ENCODE measurements around the gene FRAS1.
"Not testable (repeated sequence)": the region's sequence is repeated elsewhere in the genome, so short reads cannot be mapped to it uniquely, and the experiment has no call there.

The FRAS1 gene

DNA sequence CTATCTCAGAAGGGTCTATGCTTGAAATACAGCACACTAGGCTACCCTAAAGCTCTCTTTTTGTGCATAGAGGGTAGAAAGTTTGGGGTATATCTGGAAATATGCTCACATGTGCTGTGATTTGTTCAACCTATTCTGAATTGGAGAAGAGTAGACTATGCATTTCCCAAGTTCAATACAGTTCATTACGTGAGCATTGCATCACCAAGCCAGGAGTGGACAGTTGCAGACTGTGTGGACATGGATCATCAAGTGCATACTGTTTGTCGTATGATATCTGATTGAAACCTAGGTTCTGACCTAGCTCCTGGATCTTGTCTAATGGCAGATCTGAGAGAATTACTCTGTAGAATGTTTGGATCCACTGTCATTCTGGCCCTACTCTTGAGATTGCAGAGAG lies 161.1 kb downstream of the FRAS1 start:
- DNase-seq: no peak

DNA sequence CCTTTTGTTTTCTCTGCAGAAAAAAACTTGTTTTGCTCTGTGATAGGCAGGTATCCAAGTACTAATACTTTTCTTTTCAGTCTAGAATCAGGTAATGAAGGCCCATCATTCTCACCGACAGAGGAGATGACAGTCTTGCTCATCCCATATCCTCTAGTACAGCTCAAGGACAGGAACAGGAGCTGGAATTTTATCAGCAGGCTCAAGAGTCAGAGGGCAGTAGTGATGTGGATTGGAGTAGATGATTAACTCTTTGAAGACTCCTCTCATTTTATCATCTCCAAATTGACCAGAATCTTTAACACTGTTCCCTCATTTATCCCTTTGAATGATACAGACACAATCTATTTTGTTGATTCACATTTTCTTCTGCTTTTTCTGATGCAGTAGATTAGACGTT lies 162.7 kb downstream of the FRAS1 start:
- no peak for DNase-seq

DNA sequence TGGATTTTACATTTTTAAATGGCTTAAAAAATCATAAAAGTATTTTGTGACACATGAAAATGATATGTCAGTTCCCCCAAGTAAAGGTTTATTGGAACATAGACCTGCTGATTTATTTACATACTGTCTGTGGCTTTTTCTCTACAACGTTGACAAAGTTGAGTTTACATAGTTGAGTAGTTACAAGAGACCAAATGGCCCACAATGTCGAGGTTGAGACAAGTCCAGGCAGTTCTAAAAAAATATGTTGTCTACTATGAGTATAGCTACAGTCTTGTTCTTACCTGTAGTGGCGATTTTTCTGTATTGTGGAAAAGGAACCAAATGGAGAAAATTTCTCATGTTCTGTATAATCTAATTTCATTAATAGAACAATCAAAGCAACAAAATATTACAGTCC lies 163.2 kb downstream of the FRAS1 start:
- DNase-seq: no peak

DNA sequence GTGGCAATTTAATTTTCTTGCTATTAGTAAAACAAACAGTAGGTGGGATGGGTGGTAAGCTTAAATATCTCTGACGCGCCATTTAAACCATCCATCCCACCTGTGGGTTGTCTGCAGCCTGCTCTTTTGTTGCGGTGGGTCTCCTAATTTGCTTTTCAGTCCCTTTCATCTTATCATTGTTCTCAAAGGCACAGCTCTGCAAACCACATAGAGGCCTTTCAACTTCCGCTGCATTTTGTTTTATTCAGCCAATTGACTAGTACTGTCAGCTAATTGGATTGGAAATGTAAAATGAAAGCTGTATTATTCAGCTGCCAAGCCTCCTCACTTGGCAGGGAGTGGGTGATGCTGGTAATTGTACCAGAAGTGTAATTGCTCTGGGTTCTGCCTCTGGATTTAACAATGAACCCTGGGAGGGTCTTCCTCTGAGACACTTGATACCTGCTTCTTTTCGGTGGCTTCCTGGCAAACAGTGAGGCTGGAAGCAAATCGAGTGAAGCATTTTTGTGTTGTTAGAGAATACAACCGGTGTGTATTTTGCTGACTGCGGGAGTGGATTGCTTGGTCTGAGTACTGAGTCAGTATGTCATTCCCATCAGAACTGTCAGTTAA lies 165.6 kb downstream of the FRAS1 start:
- no peak for DNase-seq

DNA sequence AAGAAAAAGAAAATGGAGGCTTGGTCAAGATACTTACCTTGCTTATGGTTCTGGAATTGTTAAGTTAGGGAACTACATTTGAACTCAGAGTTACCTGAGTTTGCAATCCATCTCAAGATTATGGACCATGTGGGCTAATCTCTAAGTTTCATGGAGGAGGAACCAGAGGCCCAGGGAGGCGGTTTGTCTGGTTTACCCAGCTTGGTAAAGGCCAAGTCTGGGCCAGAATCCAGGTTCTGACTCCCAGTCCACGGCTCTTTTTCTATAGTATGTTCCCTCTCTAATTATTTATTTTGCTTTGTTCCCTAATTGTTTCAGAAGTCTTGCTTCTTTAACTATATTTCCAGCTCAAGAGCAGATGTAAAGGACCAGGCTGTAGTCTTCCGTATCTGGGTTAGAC lies 168.1 kb downstream of the FRAS1 start:
- DNase-seq: no peak

DNA sequence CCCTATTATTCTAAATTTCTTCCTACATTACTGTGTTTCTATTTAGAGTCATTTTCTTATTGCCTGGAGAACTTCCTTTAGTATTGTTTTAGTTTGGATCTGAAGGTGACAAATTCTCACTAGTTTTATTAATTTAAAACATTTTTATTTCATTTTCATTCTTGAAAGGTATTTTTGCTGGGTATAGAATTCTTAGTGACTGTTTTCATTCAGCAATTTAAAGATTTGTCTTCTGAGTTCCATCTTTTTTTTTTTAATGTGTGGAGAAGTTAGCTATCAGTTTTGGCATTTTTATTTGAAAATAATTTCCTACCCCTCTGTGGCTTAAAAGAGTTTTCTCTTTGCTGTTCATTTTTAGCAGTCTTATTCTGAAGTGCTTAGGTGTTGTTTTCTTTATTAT lies 169.2 kb downstream of the FRAS1 start:
- DNase-seq: no peak

DNA sequence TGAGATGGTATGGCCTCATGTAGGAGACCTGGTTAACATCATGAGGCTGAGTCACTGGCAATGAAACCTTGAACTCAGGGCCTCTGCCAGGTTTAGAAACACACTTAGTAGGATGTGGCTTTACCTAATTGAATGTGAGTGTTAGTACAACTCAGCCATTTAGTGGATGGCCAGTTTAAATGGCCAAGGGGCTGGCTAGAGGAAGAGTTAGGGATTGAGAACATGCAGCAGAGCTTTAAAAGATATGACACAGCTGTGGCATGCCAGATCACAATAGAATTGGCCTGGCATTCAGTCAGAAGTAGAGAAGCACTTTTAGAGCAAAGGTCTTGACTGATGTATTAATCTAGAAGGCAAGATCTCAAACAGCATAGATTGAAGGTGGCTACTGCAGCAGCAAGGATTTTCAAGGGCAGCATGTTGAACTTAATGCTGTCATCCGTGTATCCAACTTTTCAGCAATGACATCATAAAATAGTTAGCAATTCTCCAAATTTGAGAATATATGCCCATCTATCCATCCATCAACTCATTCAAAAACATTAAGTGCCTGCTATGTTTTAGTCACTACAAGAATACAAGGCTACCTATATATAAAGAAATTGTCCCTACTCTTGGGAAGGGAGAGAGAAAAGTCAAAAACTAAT lies 170.4 kb downstream of the FRAS1 start:
- DNase-seq: no peak

DNA sequence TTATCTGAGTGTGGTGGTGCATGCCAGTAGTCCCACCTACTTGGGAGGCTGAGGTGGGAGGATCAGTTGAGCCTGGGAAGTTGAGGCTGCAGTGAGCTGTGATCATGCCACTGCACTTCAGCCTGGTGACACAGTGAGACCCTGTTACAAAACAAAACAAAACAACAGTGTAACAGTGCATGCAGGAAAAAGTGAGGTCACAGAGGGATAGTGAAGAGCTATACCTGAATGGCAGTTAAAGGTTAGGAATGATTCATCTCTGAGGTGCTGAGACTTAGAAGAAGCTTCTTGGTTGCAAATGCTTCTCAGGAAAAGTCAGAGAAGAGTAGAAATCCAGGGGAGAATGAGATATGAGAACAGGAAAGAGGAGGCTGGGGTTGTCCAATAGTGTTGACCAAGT lies 178.7 kb downstream of the FRAS1 start:
- no peak for DNase-seq

DNA sequence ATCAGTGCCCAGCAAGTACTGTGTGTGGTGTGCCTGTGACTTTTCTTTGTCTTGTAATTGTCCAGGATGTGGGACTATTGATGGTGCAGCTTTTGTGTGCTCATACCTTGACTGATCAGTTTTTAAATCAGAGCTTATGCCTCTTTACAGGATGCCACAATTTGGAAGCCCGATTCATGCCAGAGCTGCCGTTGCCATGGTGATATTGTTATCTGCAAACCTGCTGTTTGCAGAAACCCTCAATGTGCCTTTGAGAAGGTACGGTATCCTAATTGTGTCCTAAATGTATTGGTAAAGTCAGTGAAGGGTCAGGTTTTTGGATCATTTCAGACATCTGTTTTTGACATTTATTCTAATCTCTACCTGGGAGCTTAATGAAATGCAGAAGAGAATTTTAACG lies 180.2 kb downstream of the FRAS1 start:
- no peak for DNase-seq

DNA sequence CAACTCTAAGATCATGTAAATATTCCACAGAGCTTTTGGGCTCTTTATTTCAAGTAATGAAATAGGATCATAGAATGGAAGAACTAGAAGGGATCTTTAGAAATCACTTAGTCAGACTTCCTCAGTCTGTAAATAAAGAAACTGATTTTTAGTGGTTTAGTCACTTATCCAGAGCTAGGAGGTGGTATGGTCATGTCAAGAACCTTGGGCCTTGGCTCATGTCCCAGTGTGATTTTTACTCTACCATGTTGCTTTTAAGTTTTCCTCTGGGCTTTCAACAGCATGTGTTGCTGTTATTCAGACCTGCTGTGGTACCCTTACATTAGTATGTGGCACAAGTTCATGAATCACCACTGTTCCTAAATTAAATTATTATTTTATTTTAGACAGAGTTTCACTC lies 184.9 kb downstream of the FRAS1 start:
- DNase-seq: no peak

DNA sequence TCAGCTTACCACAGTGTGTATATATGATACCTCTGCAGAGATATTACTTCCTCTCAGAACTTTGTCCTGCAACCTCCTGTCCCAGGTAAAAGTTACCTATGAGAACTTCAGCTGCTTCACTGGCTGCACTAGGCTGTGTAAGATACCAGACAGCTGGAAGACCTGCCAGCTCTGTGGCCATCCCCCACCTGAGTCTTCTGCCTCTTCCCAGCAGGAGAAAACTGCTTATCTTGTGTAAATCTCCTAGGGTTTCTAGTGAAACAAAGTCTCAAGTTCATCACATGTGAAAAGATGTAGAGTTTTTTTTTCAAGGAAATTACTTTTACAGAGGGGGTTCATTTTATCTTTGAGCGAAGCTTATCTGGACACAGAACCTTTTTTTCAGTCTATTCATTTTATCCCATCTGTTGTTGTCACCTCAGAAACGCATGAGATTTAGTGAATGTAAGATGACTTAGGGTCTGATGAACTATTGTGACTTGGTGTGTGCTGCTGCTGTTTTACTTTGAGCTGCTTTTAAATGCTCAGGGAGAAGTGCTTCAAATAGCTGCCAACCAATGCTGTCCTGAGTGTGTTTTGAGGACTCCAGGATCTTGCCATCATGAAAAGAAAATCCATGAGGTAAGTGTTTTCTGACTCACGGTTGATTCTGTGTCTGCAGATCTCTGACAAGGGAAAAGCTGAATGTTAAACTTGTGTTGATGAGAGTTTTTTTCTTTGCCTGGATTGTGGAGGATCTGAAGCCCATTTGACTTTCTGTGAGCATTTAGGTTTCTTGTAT lies 187.8 kb downstream of the FRAS1 start:
- DNase-seq: no peak

DNA sequence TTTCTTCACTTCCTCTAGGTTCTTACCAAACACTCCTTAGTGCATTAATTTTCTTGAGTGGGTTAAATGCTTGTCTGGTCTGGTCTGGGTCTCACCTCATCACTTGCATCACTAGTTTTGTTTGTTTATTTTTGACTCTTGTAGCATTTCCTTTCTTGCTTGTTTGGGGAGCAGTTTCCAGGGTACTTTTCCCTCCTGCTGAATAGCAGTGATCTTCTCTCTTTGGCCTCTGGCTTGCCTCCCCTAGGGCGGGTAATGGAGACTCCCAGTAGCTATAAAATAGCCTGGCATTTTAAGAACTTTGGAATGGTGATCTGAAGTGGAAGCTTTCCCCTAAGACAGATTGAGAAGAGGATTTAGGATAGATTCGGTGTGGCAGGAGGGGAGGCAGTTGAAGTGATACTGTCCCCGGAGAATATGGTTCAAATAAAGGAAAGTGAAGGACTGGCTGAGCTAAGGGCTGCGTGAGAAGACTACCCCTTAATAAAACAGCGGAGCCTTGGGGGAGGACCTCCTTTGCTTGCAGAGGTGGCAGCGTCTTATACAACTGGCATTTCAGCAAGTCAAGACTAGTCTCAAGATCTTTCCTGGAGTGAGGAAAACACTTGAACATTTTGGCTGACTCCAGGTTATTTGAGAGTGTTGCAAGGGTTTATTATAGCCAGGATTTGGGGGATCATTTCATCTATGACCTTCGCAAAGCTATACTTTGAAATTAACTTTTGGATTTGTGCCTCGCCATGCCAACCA lies 190.6 kb downstream of the FRAS1 start:
- DNase-seq: no peak

DNA sequence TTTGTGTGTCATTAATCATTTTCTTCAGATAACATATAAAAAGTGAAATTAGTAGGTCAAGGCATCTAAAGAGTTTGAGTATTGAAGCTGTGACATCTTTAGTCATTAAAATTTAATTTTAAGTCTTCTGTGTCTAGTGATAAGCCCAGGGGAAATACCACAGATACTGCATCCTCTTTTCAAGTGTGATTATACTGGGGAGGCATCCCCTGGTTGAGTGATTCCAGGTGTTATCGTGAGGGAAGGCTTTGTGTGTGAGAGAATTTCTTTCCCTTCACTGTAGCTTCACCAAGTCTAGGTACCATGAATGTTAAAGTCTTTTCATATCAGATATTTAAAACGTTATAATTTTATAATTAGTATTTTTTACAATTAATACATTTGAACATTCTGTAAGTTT lies 193.4 kb downstream of the FRAS1 start:
- DNase-seq: no peak

DNA sequence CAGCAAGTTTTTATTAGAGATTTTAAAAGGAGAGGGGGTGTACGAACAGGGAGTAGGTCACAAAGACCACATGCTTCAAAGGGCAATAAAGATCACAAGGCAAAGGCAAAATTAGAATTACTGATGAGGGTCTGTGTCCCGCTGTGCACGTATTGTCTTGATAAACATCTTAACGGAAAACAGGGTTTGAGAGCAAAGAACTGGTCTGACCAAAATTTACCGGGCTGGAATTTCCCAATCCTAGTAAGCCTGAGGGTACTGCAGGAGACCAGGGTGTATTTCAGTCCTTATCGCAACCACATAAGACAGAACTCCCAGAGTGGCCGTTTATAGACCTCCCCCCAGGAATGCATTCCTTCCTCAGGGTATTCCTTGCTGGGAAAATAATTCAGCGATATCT lies 195.7 kb downstream of the FRAS1 start:
- DNase-seq: not testable (repeated sequence)

DNA sequence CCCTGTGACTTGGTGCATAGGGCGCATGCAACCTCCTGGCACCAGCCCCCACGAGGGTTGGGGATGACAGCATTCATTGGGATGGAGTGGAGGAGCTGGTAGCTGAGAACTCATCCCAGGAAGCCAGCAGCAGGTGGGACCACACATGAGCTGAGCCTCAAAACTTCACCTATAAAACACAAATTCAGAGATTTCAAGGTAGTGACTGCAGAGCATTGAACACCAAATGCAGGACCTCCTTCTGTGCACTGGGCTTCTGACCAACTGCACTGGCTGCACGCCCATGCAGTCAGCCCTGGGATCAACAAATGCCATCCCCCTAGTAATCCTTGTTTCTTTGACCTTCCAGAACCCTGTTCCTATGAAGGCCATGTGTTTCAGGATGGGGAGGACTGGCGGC lies 197.8 kb downstream of the FRAS1 start:
- DNase-seq: no peak

DNA sequence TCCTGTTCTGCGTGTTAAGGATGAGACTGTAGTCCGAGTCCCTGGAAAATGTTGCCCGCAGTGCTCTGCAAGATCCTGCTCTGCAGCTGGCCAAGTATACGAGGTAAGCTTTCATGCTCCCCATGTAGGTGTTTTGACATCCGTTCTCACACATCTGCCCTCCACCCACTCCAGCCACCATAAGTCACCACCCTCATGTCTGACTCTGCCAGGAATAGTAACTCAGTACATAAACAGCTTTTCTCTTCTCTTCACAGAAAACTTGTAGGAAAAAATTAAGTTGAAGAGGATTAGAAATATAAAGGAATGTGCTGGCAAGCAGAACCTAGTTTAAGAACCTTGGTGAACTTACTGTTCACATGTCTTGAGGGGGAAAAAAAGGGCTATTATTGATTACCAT lies 207.9 kb downstream of the FRAS1 start:
- no peak for DNase-seq

DNA sequence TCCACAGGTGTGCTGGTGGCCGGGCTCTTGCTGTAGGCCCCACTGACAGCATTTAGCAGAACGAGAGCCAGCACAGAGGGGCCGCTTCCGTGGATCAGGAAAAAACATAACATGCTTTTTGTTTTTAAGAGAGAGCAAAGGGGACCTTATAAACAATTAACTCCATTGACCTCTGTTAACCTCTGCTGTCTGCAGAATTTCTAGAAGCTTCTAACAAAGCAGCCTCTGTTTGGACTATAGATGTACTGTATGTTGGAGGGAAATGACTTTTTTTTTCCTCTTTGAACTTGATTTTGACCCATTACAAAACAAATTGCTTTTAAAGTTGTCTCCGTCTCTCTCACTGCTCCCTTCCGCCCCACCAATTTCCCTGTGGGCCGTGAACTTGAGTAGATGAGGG lies 210.7 kb downstream of the FRAS1 start:
- DNase-seq: no peak

DNA sequence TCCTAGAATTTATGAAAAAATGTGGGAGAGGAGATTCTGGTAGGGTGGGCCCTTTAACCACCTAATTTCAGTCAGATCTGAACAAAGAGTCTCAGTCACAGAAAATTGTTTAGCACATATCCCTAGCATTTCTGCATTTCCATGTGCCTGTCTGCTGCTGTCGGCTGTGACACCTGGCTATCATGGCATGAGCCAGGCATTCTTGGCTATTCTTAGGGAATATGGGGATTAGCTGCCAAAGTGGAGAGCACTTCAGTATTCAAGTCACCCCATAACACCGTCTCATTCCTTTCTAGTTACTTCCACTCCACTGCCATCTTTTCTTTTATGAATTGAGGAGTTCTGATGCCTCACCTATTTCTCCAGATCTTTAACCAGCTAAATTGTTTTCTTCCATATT lies 211.5 kb downstream of the FRAS1 start:
- no peak for DNase-seq

DNA sequence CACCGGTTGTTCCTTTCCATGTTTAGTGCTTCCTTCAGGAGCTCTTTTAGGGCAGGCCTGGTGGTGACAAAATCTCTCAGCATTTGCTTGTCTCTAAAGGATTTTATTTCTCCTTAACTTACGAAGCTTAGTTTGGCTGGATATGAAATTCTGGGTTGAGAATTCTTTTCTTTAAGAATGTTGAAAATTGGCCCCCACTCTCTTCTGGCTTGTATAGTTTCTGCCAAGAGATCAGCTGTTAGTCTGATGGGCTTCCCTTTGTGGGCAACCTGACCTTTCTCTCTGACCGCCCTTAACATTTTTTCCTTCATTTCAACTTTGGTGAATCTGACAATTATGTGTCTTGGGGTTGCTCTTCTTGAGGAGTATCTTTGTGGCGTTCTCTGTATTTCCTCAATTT lies 218.3 kb downstream of the FRAS1 start:
- not testable (repeated sequence) for DNase-seq

DNA sequence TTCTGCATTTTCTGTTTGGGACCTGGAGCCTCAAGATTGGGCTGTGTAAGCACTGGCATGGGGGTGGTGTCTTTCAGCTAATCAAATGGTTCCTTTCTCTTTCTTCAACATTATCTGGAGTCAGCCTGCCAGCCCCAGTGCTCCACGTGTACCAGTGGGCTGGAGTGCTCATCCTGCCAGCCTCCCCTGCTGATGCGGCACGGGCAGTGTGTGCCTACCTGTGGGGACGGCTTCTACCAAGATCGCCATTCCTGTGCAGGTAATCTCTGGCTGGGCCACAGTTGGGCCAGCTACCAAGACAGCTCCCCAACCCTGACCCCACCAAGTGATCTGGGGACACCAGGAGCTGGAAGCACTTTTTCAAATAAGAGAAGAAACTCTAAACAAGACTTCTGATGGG lies 229.2 kb downstream of the FRAS1 start:
- DNase-seq: no peak

DNA sequence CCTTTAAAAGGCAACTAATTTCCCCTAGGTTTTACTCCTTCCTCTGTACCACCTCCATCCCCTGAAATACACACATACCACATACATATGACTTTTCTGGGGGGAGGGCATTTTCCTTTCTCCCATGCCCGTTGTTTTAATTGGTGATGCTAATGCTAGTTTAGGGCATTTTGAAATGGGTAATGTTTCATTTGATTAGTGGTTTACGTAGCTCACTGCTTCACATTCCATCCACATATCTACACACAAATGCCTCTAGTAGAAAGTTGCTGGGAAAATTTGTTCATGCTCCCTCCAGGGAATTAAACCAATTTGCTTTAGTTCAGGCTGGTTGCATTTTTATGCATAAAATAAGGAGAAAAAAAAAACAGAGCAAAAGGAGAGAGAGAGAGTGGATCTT lies 231.2 kb downstream of the FRAS1 start:
- no peak for DNase-seq

DNA sequence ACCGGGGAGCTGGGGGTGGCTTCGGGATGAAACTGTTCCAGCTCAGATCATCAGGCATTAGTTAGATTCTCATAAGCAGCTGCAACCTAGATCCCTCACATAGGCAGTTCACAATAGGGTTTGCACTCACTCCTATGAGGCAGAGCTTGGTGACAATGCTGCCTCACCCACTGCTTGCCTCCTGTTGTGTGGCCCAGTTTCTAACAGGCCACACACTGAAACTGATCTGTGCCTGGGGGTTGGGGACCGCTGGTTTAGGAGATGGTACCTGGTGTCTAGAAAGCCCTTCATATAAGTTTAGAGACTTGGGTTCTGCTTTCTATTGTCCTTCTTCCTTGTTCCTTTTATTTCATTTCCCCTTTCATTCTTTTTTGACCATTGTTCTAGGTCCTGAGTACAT lies 234.2 kb downstream of the FRAS1 start:
- DNase-seq: no peak

DNA sequence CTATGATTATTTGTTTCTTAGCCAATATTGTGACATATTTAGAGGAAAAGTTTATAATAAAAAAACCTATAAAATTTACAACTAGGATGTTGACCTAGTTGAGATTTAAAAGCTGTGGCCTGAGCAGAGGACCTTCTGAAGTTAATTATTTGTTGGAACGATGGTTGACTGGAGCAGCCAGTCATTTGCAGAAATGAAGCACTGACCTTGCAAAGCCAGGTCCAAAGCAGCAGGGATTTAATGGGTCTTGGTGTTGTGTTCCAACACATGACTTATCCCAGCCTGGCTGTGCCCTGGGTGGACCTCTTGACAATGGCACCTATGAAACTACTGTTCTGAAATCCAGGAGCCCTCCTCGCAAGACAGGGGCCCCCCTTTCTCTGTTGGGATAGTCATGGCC lies 235.2 kb downstream of the FRAS1 start:
- no peak for DNase-seq

DNA sequence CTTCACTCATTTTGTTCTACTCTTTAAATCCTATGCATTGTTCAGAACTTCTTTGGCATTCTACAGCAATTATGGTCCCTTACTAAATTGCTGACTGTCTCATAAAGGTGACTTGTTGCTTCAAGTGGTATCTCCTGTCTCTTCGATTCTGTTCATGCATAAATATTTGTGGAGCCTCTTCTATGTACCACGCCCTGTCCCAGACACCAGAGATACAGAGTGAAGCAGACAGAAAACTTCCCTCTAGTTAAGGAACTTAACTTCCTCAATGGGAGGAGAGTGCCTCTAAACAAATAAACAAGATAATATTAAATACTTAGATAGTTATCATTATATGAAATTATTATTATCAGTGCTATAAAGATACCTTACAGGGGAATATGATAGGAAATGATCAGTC lies 235.7 kb downstream of the FRAS1 start:
- no peak for DNase-seq

All from suppressor macrophage treated with lipopolysaccharide for 1 hour (primary cell).